SH-SY5Y (cell line): ENCODE data around the gene SLC38A2.

Experiments used
- GATA2 ChIP-seq: IDR thresholded peaks from 2 replicates; pipeline ENCODE4 v1.6.1; 2011; ENCODE audit warnings: mild to moderate bottlenecking, low read depth, low read length
- GATA3 ChIP-seq: IDR thresholded peaks from 2 replicates; pipeline ENCODE4 v1.6.1; 2011; ENCODE audit warnings: low read depth, mild to moderate bottlenecking, low read length, moderate library complexity

DNA sequence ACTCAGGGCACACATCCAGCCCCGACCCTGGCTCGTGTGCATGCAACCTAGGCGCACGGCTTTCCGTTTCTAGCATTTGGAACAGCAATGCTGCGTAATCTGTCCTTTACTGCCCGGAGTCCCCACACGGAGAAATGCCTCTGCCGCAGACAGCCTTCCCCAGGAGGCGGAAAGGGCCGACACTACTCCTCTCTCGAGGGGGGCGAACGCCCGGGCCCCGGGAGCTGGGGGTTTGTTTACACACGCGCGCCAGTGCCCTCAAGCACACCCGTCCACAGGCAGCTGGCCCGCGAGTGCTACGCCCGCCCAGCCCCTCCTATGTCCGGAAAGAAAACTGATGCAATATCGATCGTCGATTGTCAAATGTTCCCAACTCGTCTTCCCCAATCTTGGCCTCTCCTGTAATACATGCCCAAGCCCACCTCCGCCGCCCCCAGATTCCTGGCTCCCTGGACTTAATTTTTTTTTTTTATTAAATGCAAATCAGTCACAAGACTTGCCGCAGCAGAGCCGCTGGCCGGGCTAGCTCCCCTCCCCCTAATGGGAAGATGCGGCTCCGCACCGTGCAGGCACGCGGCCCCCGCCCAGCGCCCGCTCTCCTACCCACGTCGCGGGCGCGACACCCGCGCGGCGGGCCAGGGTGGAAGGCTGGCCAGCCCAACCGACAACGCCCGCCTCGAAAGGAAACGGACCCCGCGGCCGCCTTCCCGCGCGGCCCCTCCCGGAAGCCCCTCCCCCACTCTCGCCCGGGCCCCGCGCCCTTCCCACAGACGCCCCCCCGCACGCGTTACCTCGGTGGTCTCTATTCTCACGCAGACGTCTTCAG lies 642 bp downstream of the SLC38A2 start:
- no peak for TF ChIP-seq GATA3
- no peak for TF ChIP-seq GATA2
